Gastroesophageal sphincter (tissue), 3 donors: ENCODE measurements around the gene GNG10.

Experiments used
- CTCF ChIP-seq, 4 experiments: fragments of 200-600 bp in 2 of 4; fragments of 450-650 bp in 2 of 4; sonication (generic) in 1 of 4; IDR thresholded peaks; one replicate each; pipeline ENCODE4 v1.5.1; 2017 to 2019; ENCODE audit warnings: antibody characterized with exemption in 4 of 4, mild to moderate bottlenecking in 2 of 4, moderate library complexity in 2 of 4
- EP300 ChIP-seq: sonication (generic); formaldehyde crosslinking; IDR thresholded peaks from one replicate; pipeline ENCODE4 v1.6.1; 2017; ENCODE audit warnings: antibody characterized with exemption, mild to moderate bottlenecking
- POLR2A ChIP-seq, 2 donors: fragments of 450-650 bp; IDR thresholded peaks; one replicate each; pipeline ENCODE4 v1.6.1; 2017; ENCODE audit warnings: antibody characterized with exemption in 2 of 2, mild to moderate bottlenecking in 2 of 2, moderate library complexity in 1 of 2

GRCh38 chr9:111668026-111668573 is 6.7 kb downstream of the GNG10 start:
- no peak for TF ChIP-seq POLR2A (IDR thresholded peaks at IDR 0.05)
- no peak for TF ChIP-seq EP300
- no peak for TF ChIP-seq CTCF (IDR thresholded peaks at IDR 0.05)
